Right ventricle myocardium inferior (tissue), 1 donor: ENCODE data around the gene LCP1. TPM values are rescaled to one million over a fixed set of nuclear protein-coding genes. Genes with fewer than 3 reads are reported as not detected.
A peak's percentile ranks its signal among the peaks of the same experiment; 100 is the strongest.

Experiments used
- ATAC-seq: fragments of 200-7000 bp; cut with Tn5 transposase; one replicate; pipeline ENCODE4 v1.9.1; 2020; ENCODE audit warnings: mild to moderate bottlenecking, moderate library complexity
- DNase-seq: peaks from one replicate; pipeline ENCODE4 v3.0.0; 2021; ENCODE audit errors: missing footprints
- intact Hi-C: fragments of 100-400 bp; cut with DNase I; formaldehyde crosslinking; loops from one replicate; pipeline ENCODE4 v1.11.0; 2022
- total RNA-seq: library from RNA; stranded (reverse); fragmentation: NEBNext Ultra II Directional; extraction: Animal tissue kit (Norgen Biotek cat#: 25700); gene quantifications from one replicate; pipeline ENCODE4 v1.2.1, GENCODE V29; 2021
- donor health status: DM: no; HTN: yes; CAD: no; lungs with severe emphysema.

Gene LCP1
- total RNA-seq, 1 donor from 2014 or later: 26.4 TPM

- intact Hi-C loops: no loop called here
- DNase-seq (no peak), ATAC-seq (peak; percentile 67)
Measured at GRCh38 chr13:46119883-46120614, 61.9 kb downstream of the LCP1 start.

GRCh38 chr13:46116653-46117502 is 65.1 kb downstream of the LCP1 start:
- DNase-seq: no peak
- no peak for ATAC-seq
- intact Hi-C loops: no loop called here

- ATAC-seq (no peak), DNase-seq (no peak)
- intact Hi-C loops: no loop called here
Measured at GRCh38 chr13:46114613-46115012, 67.4 kb downstream of the LCP1 start.

GRCh38 chr13:46113596-46113995 is 68.4 kb downstream of the LCP1 start:
- no peak for DNase-seq
- intact Hi-C loops: no loop called here
- ATAC-seq: no peak

- intact Hi-C loops: no loop called here
- ATAC-seq (no peak), DNase-seq (no peak)
Measured at GRCh38 chr13:46111151-46111550, 70.8 kb downstream of the LCP1 start.

- DNase-seq: no peak
- ATAC-seq: no peak
- intact Hi-C loops: no loop called here
Measured at GRCh38 chr13:46109451-46109850, 72.5 kb downstream of the LCP1 start.

GRCh38 chr13:46106839-46107371 is 75.1 kb downstream of the LCP1 start:
- intact Hi-C loops: no loop called here
- ATAC-seq: no peak
- DNase-seq: no peak

- ATAC-seq (no peak), DNase-seq (no peak)
- intact Hi-C loops: no loop called here
Measured at GRCh38 chr13:46104868-46105267, 77.1 kb downstream of the LCP1 start, which contains the start of gene CPB2. CPB2 (minus strand) TSS chr13:46105033; CDS start chr13:46105009, 24 bp downstream.

- intact Hi-C loops: no loop called here
- DNase-seq (no peak), ATAC-seq (no peak)
Measured at GRCh38 chr13:46103037-46103436, 78.9 kb downstream of the LCP1 start.

GRCh38 chr13:46102255-46102605 is 79.7 kb downstream of the LCP1 start:
- DNase-seq (no peak), ATAC-seq (no peak)
- intact Hi-C loops: no loop called here

- DNase-seq (no peak), ATAC-seq (no peak)
- intact Hi-C loops: no loop called here
Measured at GRCh38 chr13:46101484-46102254, 80.3 kb downstream of the LCP1 start.

- ATAC-seq (no peak), DNase-seq (no peak)
- intact Hi-C loops: no loop called here
Measured at GRCh38 chr13:46101002-46101401, 81.0 kb downstream of the LCP1 start.

- DNase-seq: no peak
- intact Hi-C loops: no loop called here
- no peak for ATAC-seq
Measured at GRCh38 chr13:46100191-46100815, 81.7 kb downstream of the LCP1 start.

- DNase-seq: no peak
- intact Hi-C loops: no loop called here
- ATAC-seq: no peak
Measured at GRCh38 chr13:46097663-46098062, 84.3 kb downstream of the LCP1 start.

GRCh38 chr13:46097015-46097414 is 85.0 kb downstream of the LCP1 start:
- intact Hi-C loops: no loop called here
- no peak for DNase-seq

GRCh38 chr13:46094478-46094877 is 87.5 kb downstream of the LCP1 start:
- intact Hi-C loops: no loop called here
- ATAC-seq (no peak), DNase-seq (no peak)

More at GRCh38 chr13:46097015-46097414, 85.0 kb downstream of the LCP1 start:
- ATAC-seq: no peak

GRCh38 chr13:46088821-46089562 is 93.0 kb downstream of the LCP1 start:
- no peak for ATAC-seq
- intact Hi-C loops: no loop called here

GRCh38 chr13:46087481-46087880 is 94.5 kb downstream of the LCP1 start:
- ATAC-seq (no peak), DNase-seq (no peak)
- intact Hi-C loops: no loop called here

More at GRCh38 chr13:46088821-46089562, 93.0 kb downstream of the LCP1 start:
- no peak for DNase-seq
